Glutamatergic neuron (in vitro differentiated cells): ENCODE measurements around the gene TYMP. TPM values are rescaled to one million over a fixed set of nuclear protein-coding genes. Genes with fewer than 3 reads are reported as not detected.
A peak's percentile ranks its signal among the peaks of the same experiment; 100 is the strongest.

ENCODE experiments used
- DNase-seq: peaks from one replicate; pipeline ENCODE4 v3.0.0; 2022
- H3K27ac Mint-ChIP-seq: one replicate; pipeline ENCODE4 v1.8.0; 2020; ENCODE audit warnings: mild to moderate bottlenecking, mixed read lengths, inconsistent platforms; ENCODE audit not compliant: unreplicated experiment
- H3K27me3 Mint-ChIP-seq: one replicate; pipeline ENCODE4 v1.8.0; 2020; ENCODE audit warnings: mild to moderate bottlenecking, moderate library complexity, mixed read lengths, inconsistent platforms; ENCODE audit not compliant: unreplicated experiment
- H3K36me3 Mint-ChIP-seq: one replicate; pipeline ENCODE4 v1.8.0; 2020; ENCODE audit warnings: mild to moderate bottlenecking, mixed read lengths, inconsistent platforms; ENCODE audit not compliant: unreplicated experiment
- H3K4me1 Mint-ChIP-seq: one replicate; pipeline ENCODE4 v1.8.0; 2020; ENCODE audit warnings: mild to moderate bottlenecking, low read depth, mixed read lengths, inconsistent platforms; ENCODE audit not compliant: unreplicated experiment
- H3K4me3 Mint-ChIP-seq: one replicate; pipeline ENCODE4 v1.8.0; 2020; ENCODE audit warnings: mild to moderate bottlenecking, mixed read lengths, inconsistent platforms; ENCODE audit not compliant: unreplicated experiment
- H3K9me3 Mint-ChIP-seq: one replicate; pipeline ENCODE4 v1.8.0; 2020; ENCODE audit warnings: mild to moderate bottlenecking, moderate library complexity, mixed read lengths, inconsistent platforms; ENCODE audit not compliant: unreplicated experiment
- total RNA-seq: library from RNA; stranded (reverse); fragmentation: NEBNext Ultra II Directional; extraction: Animal tissue kit (Norgen Biotek cat#: 25700); gene quantifications from one replicate; pipeline ENCODE4 v1.2.1, GENCODE V29; 2021; ENCODE audit not compliant: unreplicated experiment
- TF ChIP-seq, protein P1 (sequence below): fragments of 200-600 bp; sonication (generic); IDR thresholded peaks from one replicate; pipeline ENCODE4 v1.5.0; 2021; ENCODE audit not compliant: partially characterized antibody, unreplicated experiment

Gene TYMP
- total RNA-seq, 1 donor from 2014 or later, result 1.2 TPM

- no peak for DNase-seq
- H3K4me3 Mint-ChIP-seq, result no peak overlapping the region
- H3K4me1 Mint-ChIP-seq, result peaks cover 3% of the 10 kb centered on the region
- no peaks in the 10 kb centered on the region for H3K36me3 Mint-ChIP-seq
- no peak overlapping the region for H3K27ac Mint-ChIP-seq
- H3K9me3 Mint-ChIP-seq, result peaks cover 5% of the 10 kb centered on the region
- H3K27me3 Mint-ChIP-seq, result peaks cover 6% of the 10 kb centered on the region
- TF ChIP-seq, protein P1, sequence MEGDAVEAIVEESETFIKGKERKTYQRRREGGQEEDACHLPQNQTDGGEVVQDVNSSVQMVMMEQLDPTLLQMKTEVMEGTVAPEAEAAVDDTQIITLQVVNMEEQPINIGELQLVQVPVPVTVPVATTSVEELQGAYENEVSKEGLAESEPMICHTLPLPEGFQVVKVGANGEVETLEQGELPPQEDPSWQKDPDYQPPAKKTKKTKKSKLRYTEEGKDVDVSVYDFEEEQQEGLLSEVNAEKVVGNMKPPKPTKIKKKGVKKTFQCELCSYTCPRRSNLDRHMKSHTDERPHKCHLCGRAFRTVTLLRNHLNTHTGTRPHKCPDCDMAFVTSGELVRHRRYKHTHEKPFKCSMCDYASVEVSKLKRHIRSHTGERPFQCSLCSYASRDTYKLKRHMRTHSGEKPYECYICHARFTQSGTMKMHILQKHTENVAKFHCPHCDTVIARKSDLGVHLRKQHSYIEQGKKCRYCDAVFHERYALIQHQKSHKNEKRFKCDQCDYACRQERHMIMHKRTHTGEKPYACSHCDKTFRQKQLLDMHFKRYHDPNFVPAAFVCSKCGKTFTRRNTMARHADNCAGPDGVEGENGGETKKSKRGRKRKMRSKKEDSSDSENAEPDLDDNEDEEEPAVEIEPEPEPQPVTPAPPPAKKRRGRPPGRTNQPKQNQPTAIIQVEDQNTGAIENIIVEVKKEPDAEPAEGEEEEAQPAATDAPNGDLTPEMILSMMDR, result no peak
These were observed 16.6 kb downstream of the TYMP start for GRCh38 chr22:50513175-50513574.

- Mint-ChIP-seq H3K4me1 (peaks cover 3% of the 10 kb centered on the region), H3K36me3 (no peaks in the 10 kb centered on the region), H3K27ac (peak overlapping the region; percentile 72), H3K27me3 (peaks cover 7% of the 10 kb centered on the region), H3K4me3 (peak overlapping the region; percentile 91), H3K9me3 (peaks cover 4% of the 10 kb centered on the region)
- TF ChIP-seq, protein P1, result no peak
- no peak for DNase-seq
These were observed 20.9 kb downstream of the TYMP start for GRCh38 chr22:50508897-50509296.

DNA sequence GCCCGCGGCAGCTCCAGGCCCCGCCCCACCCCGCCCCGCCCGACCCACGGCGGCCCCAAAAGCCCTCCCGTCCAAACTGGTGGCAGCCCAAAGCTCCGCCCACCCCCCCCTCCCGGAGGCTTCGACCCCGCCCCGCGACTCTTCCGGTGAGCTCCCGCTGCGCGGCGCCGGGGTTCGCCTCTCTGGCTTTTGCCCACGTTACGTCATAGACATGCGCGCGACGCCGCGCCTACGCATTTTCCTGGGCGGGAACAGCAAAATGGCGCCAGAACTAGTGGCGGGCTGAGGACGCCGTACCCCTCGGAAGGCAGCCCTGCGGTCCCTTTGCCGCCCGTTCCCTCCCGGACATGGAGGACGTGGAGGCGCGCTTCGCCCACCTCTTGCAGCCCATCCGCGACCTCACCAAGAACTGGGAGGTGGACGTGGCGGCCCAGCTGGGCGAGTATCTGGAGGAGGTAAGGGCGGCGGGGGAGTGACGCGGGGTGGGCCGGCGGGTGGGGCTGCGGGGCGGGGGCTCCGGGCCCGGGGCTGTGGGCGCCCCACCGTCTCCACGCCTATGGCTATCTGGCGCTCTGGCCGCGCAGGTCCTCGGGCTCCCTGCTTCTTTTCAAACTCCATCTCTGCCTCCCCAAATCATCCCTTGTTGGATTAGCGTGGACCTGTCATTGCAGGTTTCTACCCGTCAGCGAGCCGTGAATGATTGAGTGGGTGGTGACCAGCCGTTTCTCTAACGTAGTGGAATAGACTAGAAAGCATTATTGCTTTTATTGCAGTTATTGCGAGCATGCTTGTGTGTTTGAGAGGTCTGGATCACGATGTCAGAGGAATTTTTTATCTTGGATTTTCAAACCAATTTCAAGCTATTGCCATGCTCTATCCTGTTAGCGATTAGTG lies 21.6 kb downstream of the TYMP start, which contains the start of gene NCAPH2:
Gene NCAPH2, plus strand, starts transcription at position 234 of the 894 bp plus-strand sequence. Its CDS starts 114 bp downstream, at position 348.
- H3K36me3 Mint-ChIP-seq, result no peaks in the 10 kb centered on the region
- H3K27me3 Mint-ChIP-seq, result peaks cover 5% of the 10 kb centered on the region
- H3K27ac Mint-ChIP-seq, result peak within 1 kb of the TSS; percentile 72
- peak; percentile 97 for DNase-seq
- peak within 1 kb of the TSS; percentile 91 for H3K4me3 Mint-ChIP-seq
- peaks cover 4% of the 10 kb centered on the region for H3K9me3 Mint-ChIP-seq
- TF ChIP-seq, protein P1, result no peak
- H3K4me1 Mint-ChIP-seq, result peaks cover 3% of the 10 kb centered on the region

DNA sequence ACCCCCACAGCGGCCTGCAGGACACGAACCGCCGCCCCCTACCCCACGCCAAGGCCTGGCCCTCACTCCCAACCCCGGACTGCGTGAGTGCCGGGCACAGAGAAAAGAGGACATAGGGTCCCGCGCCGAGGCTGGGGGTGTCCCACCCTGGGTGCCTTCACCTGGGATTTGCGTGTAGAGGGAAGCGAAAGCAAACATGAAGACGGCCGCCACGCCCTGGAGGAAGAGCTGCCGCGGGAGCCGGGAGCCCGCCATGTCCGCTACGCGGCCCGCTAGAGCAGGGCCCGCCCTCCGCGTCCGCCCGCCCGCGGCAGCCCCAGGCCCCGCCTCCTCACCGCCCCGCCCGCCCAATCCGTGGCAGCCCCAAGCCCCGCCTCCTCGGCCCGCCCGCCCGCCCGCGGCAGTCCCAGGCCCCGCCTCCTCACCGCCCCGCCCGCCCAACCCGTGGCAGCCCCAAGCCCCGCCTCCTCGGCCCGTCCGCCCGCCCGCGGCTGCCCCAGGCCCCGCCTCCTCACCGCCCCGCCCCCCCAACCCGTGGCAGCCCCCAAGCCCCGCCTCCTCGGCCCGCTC lies 22.3 kb downstream of the TYMP start, which contains the start of gene LMF2:
Gene LMF2, minus strand, starts transcription at position 282 of the 570 bp plus-strand sequence. Its CDS starts 27 bp downstream, at position 255.
- Mint-ChIP-seq H3K27ac (peak within 1 kb of the TSS; percentile 72), H3K9me3 (peaks cover 4% of the 10 kb centered on the region), H3K4me1 (peaks cover 3% of the 10 kb centered on the region), H3K36me3 (no peaks in the 10 kb centered on the region), H3K27me3 (peaks cover 5% of the 10 kb centered on the region), H3K4me3 (peak within 1 kb of the TSS; percentile 91)
- peak; percentile 94 for DNase-seq
- TF ChIP-seq, protein P1, result no peak
